Left renal cortex interstitium (tissue), 4 donors: ENCODE results near the gene GDPD5. TPM values are rescaled to one million over a fixed set of nuclear protein-coding genes. Genes with fewer than 3 reads are reported as not detected.
A peak's percentile ranks its signal among the peaks of the same experiment; 100 is the strongest.

ENCODE experiments used
- DNase-seq, 4 donors: peaks; one replicate each; pipeline ENCODE4 v3.0.0-alpha.2; 2013; ENCODE audit warnings: low read depth in 4 of 4, low spot score in 2 of 4, missing footprints in 1 of 4
- polyA plus RNA-seq, 4 donors: library from polyadenylated mRNA; unstranded; fragments of 120-200 nt; gene quantifications; one replicate each; pipeline ENCODE4 v1.2.1, GENCODE V29; 2013; ENCODE audit not compliant: insufficient read length in 4 of 4

The GDPD5 gene
- polyA plus RNA-seq, 4 donors: 6.7 to 17.4 (median 11.8) TPM

GRCh38 chr11:75408957-75409219, 116.9 kb downstream of the GDPD5 start:
- DNase-seq: no peak

GRCh38 chr11:75406338-75406777, 119.4 kb downstream of the GDPD5 start:
- DNase-seq: no peak

- no peak for DNase-seq
Observed at GRCh38 chr11:75403983-75404658, 121.6 kb downstream of the GDPD5 start.

GRCh38 chr11:75403037-75403436, 122.7 kb downstream of the GDPD5 start:
- no peak for DNase-seq

GRCh38 chr11:75402002-75402773, 123.6 kb downstream of the GDPD5 start:
- no peak for DNase-seq

GRCh38 chr11:75400146-75400865, 125.4 kb downstream of the GDPD5 start:
- DNase-seq: peak in 1 of 4 donors; percentile 34

- peak; percentile 77 to 91 (median 83) for DNase-seq
Observed at GRCh38 chr11:75399344-75400145, 126.2 kb downstream of the GDPD5 start, which contains the start of gene RPS3. TSS of gene RPS3 (plus strand) at chr11:75399518. CDS start at chr11:75399548, 30 bp downstream.

- no peak for DNase-seq
Observed at GRCh38 chr11:75398906-75399305, 126.8 kb downstream of the GDPD5 start.

GRCh38 chr11:75394085-75394840, 131.5 kb downstream of the GDPD5 start:
- no peak for DNase-seq

GRCh38 chr11:75389925-75390324, 135.8 kb downstream of the GDPD5 start:
- no peak for DNase-seq

GRCh38 chr11:75389276-75389605, 136.5 kb downstream of the GDPD5 start:
- DNase-seq: no peak

- peak in 2 of 4 donors; percentile 40 to 76 for DNase-seq
Observed at GRCh38 chr11:75388386-75389275, 137.1 kb downstream of the GDPD5 start.

- no peak for DNase-seq
Observed at GRCh38 chr11:75387736-75388294, 137.9 kb downstream of the GDPD5 start.

GRCh38 chr11:75386942-75387630, 138.7 kb downstream of the GDPD5 start:
- no peak for DNase-seq
